Measurements from ENCODE around the gene SEC24B. TPM values are rescaled to one million over a fixed set of nuclear protein-coding genes. Genes with fewer than 3 reads are reported as not detected.

The SEC24B gene
- 13.4 TPM for polyA plus RNA-seq (2012; ENCODE audit: insufficient read depth, insufficient read length, low read depth)

DNA sequence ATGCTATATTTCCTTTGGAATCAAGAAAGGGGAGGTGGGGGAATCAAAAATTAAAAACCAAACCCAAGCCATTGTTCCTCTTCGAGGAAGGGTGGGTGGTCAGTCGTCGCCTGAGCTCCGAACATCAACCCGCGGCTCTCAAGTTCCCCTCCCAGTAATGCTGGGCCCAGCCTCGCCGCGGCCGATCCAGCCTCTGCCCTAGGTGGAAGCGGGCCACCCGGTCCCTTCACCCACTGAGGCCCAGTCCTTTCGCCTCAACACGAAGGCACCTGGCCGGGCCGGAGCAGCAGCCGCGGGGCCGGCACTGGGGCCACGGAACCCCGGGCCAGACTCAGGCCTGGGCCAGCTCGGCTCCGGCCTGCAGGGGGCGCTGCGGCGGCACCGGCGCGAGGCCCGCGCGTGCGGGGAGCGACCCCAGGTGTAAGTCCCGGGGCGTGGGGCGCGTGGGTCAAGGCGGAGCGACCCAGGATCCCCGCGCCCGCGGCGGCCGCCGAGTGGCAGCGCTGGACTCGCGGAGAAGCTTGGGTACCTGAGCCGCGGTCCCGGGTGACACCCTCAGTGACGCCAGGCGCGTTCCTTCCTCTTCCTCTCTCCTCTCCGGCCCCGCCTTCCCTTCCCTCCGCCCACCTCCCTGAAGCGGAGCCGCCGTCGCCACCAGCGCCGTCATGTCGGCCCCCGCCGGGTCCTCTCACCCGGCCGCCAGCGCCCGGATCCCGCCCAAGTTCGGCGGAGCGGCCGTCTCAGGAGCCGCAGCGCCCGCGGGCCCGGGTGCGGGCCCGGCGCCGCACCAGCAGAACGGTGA is at the start of gene SEC24B:
SEC24B (plus strand) TSS at position 611 of the 802 bp plus-strand sequence; CDS start at position 666, 55 bp downstream.
- TF ChIP-seq, protein P1, sequence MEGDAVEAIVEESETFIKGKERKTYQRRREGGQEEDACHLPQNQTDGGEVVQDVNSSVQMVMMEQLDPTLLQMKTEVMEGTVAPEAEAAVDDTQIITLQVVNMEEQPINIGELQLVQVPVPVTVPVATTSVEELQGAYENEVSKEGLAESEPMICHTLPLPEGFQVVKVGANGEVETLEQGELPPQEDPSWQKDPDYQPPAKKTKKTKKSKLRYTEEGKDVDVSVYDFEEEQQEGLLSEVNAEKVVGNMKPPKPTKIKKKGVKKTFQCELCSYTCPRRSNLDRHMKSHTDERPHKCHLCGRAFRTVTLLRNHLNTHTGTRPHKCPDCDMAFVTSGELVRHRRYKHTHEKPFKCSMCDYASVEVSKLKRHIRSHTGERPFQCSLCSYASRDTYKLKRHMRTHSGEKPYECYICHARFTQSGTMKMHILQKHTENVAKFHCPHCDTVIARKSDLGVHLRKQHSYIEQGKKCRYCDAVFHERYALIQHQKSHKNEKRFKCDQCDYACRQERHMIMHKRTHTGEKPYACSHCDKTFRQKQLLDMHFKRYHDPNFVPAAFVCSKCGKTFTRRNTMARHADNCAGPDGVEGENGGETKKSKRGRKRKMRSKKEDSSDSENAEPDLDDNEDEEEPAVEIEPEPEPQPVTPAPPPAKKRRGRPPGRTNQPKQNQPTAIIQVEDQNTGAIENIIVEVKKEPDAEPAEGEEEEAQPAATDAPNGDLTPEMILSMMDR (IDR thresholded peaks at IDR 0.05; ENCODE audit: low read depth, low read length): peak; percentile 49
- no peaks in the 10 kb centered on the region for H3K27me3 ChIP-seq
- no peaks in the 10 kb centered on the region for H3K36me3 ChIP-seq
- H3K9me3 ChIP-seq: no peaks in the 10 kb centered on the region
- H3K4me3 ChIP-seq (ENCODE audit: low read depth, low read length): peak within 1 kb of the TSS; percentile 89
- no peaks in the 10 kb centered on the region; the same call in 1 of the 2 replicates for H3K4me1 ChIP-seq
- peak; percentile 83 for DNase-seq

GRCh38 chr4:109383823-109384222 is 49.8 kb upstream of the SEC24B start:
- H3K4me1 ChIP-seq: no peaks in the 10 kb centered on the region
- H3K9me3 ChIP-seq: no peaks in the 10 kb centered on the region; the same call in 1 of the 2 replicates
- H3K36me3 ChIP-seq: no peaks in the 10 kb centered on the region
- TF ChIP-seq, protein P1 (IDR thresholded peaks at IDR 0.05; ENCODE audit: low read depth, low read length): no peak
- no peak overlapping the region for H3K4me3 ChIP-seq (ENCODE audit: low read depth, low read length)
- no peak for DNase-seq
- H3K27me3 ChIP-seq: peaks cover 6% of the 10 kb centered on the region

- Histone ChIP-seq H3K36me3 (no peaks in the 10 kb centered on the region), H3K4me1 (no peaks in the 10 kb centered on the region), H3K9me3 (no peaks in the 10 kb centered on the region; the same call in 1 of the 2 replicates), H3K27me3 (peaks cover 9% of the 10 kb centered on the region; the same call in 1 of the 2 replicates), H3K4me3 (ENCODE audit: low read depth, low read length) (no peak overlapping the region)
- TF ChIP-seq, protein P1 (IDR thresholded peaks at IDR 0.05; ENCODE audit: low read depth, low read length): no peak
- DNase-seq: no peak
Observed at GRCh38 chr4:109385260-109385659, 48.4 kb upstream of the SEC24B start.

DNA sequence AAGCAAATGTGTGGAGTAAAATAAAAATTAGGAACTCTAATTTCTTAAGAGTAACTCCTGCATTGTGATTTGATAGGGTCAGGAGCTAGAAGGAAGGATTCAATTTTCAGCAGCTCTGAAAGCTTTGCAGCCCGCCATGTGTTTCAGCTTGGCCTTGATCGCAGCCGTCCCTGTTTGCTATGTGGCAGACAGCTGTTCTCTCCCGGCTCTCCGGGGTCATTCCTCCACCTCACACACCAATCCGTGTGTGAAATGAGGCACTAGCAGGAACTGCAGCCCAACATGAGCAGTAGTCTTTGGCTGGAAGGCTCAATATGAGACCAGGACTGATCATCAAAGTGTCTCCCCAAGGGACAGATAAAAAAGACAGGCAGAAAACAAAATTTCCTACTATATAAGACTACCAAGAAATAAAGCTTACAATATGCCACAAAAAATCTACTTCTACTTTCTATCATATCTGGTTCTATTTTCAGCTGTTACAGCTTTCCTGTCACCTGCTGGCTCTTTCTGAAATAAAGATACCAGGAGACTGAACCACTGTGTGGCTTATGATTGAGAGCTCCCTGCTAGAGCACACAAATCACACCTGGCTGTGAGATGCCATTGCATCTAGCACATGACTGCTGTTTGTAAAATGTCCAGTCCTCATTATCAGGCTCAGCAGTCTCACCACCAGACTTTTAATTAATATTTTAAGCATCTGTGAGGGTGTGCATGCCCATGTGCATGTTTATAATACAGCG is 44.1 kb upstream of the SEC24B start:
- TF ChIP-seq, protein P1 (IDR thresholded peaks at IDR 0.05; ENCODE audit: low read depth, low read length): no peak
- Histone ChIP-seq H3K36me3 (no peaks in the 10 kb centered on the region), H3K27me3 (peaks cover 10% of the 10 kb centered on the region; the same call in 1 of the 2 replicates), H3K4me3 (ENCODE audit: low read depth, low read length) (no peak overlapping the region), H3K4me1 (no peaks in the 10 kb centered on the region), H3K9me3 (no peaks in the 10 kb centered on the region; the same call in 1 of the 2 replicates)
- no peak for DNase-seq

DNA sequence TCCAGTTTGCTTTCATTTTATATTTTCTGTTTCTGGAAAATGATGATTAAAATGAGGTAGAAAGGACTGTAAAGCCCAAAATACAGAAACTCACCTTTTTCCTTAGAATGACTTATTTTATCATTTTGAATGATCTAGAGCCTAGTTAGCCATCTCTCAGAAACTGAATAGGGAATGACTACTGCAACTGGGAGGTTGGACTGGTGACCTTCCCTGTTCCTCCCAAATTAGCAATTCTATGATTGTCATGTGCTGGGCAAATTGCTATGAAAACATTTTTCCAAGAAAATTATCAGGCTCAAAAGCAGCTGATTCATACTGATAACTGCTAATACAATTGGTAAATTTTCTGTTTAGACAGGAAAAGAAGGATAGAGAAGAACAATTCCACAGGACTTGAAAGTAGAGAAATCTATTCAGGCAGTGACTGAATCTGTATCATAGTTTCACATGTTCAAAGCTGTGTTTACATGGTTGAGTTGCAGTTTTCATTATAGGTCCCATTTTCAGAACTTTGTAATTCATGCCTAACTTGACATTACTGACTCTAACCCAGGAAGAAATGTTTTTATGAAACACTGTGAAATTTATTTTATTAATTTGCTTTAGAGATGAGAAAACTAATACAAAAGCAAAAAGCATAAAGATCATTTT is 43.4 kb upstream of the SEC24B start:
- Histone ChIP-seq H3K9me3 (no peaks in the 10 kb centered on the region; the same call in 1 of the 2 replicates), H3K36me3 (no peaks in the 10 kb centered on the region), H3K27me3 (peaks cover 10% of the 10 kb centered on the region; the same call in 1 of the 2 replicates), H3K4me1 (no peaks in the 10 kb centered on the region), H3K4me3 (ENCODE audit: low read depth, low read length) (no peak overlapping the region)
- TF ChIP-seq, protein P1 (IDR thresholded peaks at IDR 0.05; ENCODE audit: low read depth, low read length): no peak
- DNase-seq: no peak
